GM23338 (cell line): ENCODE measurements around the gene C1QL4. TPM values are rescaled to one million over a fixed set of nuclear protein-coding genes. Genes with fewer than 3 reads are reported as not detected.

Source experiments
- ATAC-seq: fragments of 200-7000 bp; cut with Tn5 transposase; 3 replicates; pipeline ENCODE4 v1.9.1; 2020
- DNase-seq: peaks from one replicate; pipeline ENCODE4 v3.0.0-alpha.2; 2015; ENCODE audit warnings: low spot score
- H2AFZ ChIP-seq: fragments of 200-600 bp; sonication (generic); 2 replicates; pipeline ENCODE4 v1.8.0; 2016; ENCODE audit warnings: antibody characterized with exemption, mild to moderate bottlenecking, moderate library complexity
- H3F3A ChIP-seq: fragments of 200-600 bp; sonication (generic); replicated peaks from 2 replicates; pipeline ENCODE4 v1.8.0; 2017; ENCODE audit warnings: antibody characterized with exemption, mixed run types, low read depth
- H3K27ac ChIP-seq: fragments of 200-600 bp; sonication (generic); 2 replicates; pipeline ENCODE4 v1.6.1; 2016; ENCODE audit warnings: low read depth
- H3K27me3 ChIP-seq: fragments of 200-600 bp; sonication (generic); 2 replicates; pipeline ENCODE4 v1.8.0; 2016; ENCODE audit warnings: mild to moderate bottlenecking, mixed run types, moderate library complexity; ENCODE audit not compliant: insufficient read depth
- H3K36me3 ChIP-seq: fragments of 200-600 bp; sonication (generic); 2 replicates; pipeline ENCODE4 v1.8.0; 2016; ENCODE audit warnings: mild to moderate bottlenecking; ENCODE audit not compliant: insufficient read depth
- H3K4me1 ChIP-seq: fragments of 200-600 bp; sonication (generic); 2 replicates; pipeline ENCODE4 v1.8.0; 2016; ENCODE audit warnings: mild to moderate bottlenecking, moderate library complexity; ENCODE audit not compliant: insufficient read depth
- H3K4me2 ChIP-seq: fragments of 200-600 bp; sonication (generic); 2 replicates; pipeline ENCODE4 v1.7.1; 2017; ENCODE audit warnings: mixed run types
- H3K4me3 ChIP-seq: fragments of 200-600 bp; sonication (generic); 2 replicates; pipeline ENCODE4 v1.6.1; 2016; ENCODE audit warnings: mixed run types
- H3K79me2 ChIP-seq: fragments of 200-600 bp; sonication (generic); replicated peaks from 2 replicates; pipeline ENCODE4 v1.8.0; 2017; ENCODE audit warnings: mild to moderate bottlenecking; ENCODE audit not compliant: insufficient read depth
- H3K9me2 ChIP-seq: fragments of 200-600 bp; sonication (generic); 2 replicates; pipeline ENCODE4 v1.8.0; 2017; ENCODE audit not compliant: insufficient read depth
- H4K20me1 ChIP-seq: fragments of 200-600 bp; sonication (generic); replicated peaks from 2 replicates; pipeline ENCODE4 v1.8.0; 2017; ENCODE audit warnings: mild to moderate bottlenecking; ENCODE audit not compliant: insufficient read depth
- H3K27ac Mint-ChIP-seq: 2 replicates; pipeline ENCODE4 v1.8.0; 2020; ENCODE audit warnings: inconsistent platforms, mild to moderate bottlenecking, moderate library complexity, mixed read lengths
- H3K27me3 Mint-ChIP-seq: 3 replicates; pipeline ENCODE4 v1.8.0; 2022; ENCODE audit warnings: low read depth, mild to moderate bottlenecking, moderate library complexity, mixed read lengths, inconsistent platforms; ENCODE audit not compliant: insufficient read depth, poor library complexity
- H3K36me3 Mint-ChIP-seq: 3 replicates; pipeline ENCODE4 v1.8.0; 2021; ENCODE audit warnings: low read depth, mild to moderate bottlenecking, inconsistent platforms, moderate library complexity, mixed read lengths
- H3K4me1 Mint-ChIP-seq: 3 replicates; pipeline ENCODE4 v1.8.0; 2020; ENCODE audit warnings: mild to moderate bottlenecking, inconsistent platforms, mixed read lengths
- H3K4me3 Mint-ChIP-seq: 3 replicates; pipeline ENCODE4 v1.8.0; 2021; ENCODE audit warnings: moderate library complexity, mild to moderate bottlenecking, inconsistent platforms, mixed read lengths
- H3K9me3 Mint-ChIP-seq: 3 replicates; pipeline ENCODE4 v1.8.0; 2020; ENCODE audit warnings: moderate library complexity, mild to moderate bottlenecking, inconsistent platforms, mixed read lengths
- CREB1 ChIP-seq: fragments of 250-450 bp; sonication (Bioruptor Pico); IDR thresholded peaks from 2 replicates; pipeline ENCODE4 v1.5.0; 2020; ENCODE audit warnings: low read depth, mild to moderate bottlenecking, moderate library complexity
- POLR2AphosphoS5 ChIP-seq: IDR thresholded peaks from 2 replicates; pipeline ENCODE4 v1.6.1; 2016; ENCODE audit warnings: antibody characterized with exemption, low read depth
- STAT1 ChIP-seq: IDR thresholded peaks from one replicate; pipeline ENCODE4 v1.6.1; 2016; ENCODE audit warnings: antibody characterized with exemption; ENCODE audit not compliant: unreplicated experiment
- ZNF114 ChIP-seq: fragments of 250-450 bp; sonication (Bioruptor Pico); IDR thresholded peaks from 2 replicates; pipeline ENCODE4 v1.5.0; 2020; ENCODE audit warnings: mild to moderate bottlenecking, moderate library complexity
- polyA plus RNA-seq: library from polyadenylated mRNA; unstranded; fragments of >200 nt; fragmentation: Nextera tagmentation; extraction: Ambion mirVana; gene quantifications from 2 replicates; pipeline ENCODE4 v1.2.1, GENCODE V29; 2016
- total RNA-seq: library from RNA; depleted of rRNA; stranded (reverse); fragments of >200 nt; shearing (Covaris generic); gene quantifications from 2 replicates; pipeline ENCODE4 v1.2.3, GENCODE V29; 2014
- TF ChIP-seq, protein P1 (sequence below): IDR thresholded peaks from 2 replicates; pipeline ENCODE4 v1.6.1; 2016; ENCODE audit warnings: antibody characterized with exemption
- TF ChIP-seq, protein P2 (sequence below): fragments of 250-450 bp; sonication (Bioruptor Pico); IDR thresholded peaks from 2 replicates; pipeline ENCODE4 v1.5.0; 2020; ENCODE audit warnings: mild to moderate bottlenecking, moderate library complexity

C1QL4 gene
- total and polyA plus RNA-seq, 2 experiments from 2014 or later = not detected

DNA sequence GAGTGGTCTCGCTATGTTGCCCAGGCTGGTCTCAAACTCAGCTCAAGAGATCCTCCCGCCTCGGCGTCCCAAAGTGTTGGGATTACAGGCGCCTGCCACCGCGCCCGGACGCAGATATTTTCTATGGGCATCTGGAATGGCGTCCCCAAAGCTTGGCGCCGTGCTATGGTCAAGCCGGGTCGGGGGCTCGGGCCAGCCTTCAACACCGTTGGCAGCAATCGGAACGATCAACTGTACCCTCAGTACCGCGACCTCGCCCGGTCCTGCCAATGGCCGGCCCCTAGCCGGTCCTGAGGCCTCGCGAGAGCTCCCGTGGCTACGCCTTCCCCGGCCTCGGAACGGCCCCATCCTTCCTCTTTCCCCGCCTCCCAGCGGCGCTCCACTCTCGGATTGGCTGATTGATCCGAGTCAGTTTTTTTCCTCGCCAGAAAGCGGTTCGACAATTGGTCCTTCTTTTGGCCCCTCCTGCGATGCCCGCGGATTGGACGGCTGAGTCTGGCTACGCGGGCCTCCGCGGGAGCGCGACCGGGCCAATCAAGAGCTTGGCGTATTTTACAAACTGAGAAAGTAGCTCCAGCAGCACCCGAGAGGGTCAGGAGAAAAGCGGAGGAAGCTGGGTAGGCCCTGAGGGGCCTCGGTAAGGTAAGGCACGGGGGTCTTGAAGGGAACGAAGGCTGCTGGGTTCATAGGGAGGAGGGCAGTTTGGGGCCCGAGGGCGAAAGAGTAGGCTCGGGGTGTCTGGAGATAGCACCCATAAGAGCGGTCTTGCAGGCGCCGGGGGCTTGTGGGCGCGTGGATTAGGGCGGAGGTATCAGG is 14.1 kb downstream of the C1QL4 start, which contains the start of gene TROAP:
Gene TROAP, plus strand, starts transcription at position 548 of the 816 bp plus-strand sequence. CDS start 354 bp downstream, outside the sequence.
- Mint-ChIP-seq H3K4me3 (peak within 1 kb of the TSS; percentile 100), H3K36me3 (peaks cover 34% of the 10 kb centered on the region), H3K4me1 (peaks cover 11% of the 10 kb centered on the region), H3K9me3 (no peaks in the 10 kb centered on the region), H3K27ac (peak within 1 kb of the TSS; percentile 98), H3K27me3 (peaks cover 6% of the 10 kb centered on the region)
- Histone ChIP-seq H3K4me3 (peak within 1 kb of the TSS; percentile 66), H3K9me2 (no peaks in the 10 kb centered on the region), H3K79me2 (peaks cover 6% of the 10 kb centered on the region; the same call in 1 of the 2 replicates), H2AFZ (peak within 1 kb of the TSS; percentile 78), H3F3A (no peaks in the 10 kb centered on the region; the same call in 1 of the 2 replicates), H3K4me1 (peaks cover 11% of the 10 kb centered on the region; the same call in 1 of the 2 replicates), H3K36me3 (peaks cover 17% of the 10 kb centered on the region; the same call in 1 of the 2 replicates), H4K20me1 (no peaks in the 10 kb centered on the region), H3K4me2 (peak within 1 kb of the TSS; percentile 97), H3K27me3 (0 out of 2 replicates have a peak, but pooled peaks cover 9% of the 10 kb centered on the region), H3K27ac (no peak within 1 kb of the TSS)
- ATAC-seq = peak; percentile 98
- peak; percentile 81 for TF ChIP-seq CREB1 (CRISPR knock-in tag)
- TF ChIP-seq ZNF114 (CRISPR knock-in tag) = no peak
- no peak for TF ChIP-seq STAT1
- TF ChIP-seq POLR2AphosphoS5 = peak; percentile 87
- TF ChIP-seq, protein P1, sequence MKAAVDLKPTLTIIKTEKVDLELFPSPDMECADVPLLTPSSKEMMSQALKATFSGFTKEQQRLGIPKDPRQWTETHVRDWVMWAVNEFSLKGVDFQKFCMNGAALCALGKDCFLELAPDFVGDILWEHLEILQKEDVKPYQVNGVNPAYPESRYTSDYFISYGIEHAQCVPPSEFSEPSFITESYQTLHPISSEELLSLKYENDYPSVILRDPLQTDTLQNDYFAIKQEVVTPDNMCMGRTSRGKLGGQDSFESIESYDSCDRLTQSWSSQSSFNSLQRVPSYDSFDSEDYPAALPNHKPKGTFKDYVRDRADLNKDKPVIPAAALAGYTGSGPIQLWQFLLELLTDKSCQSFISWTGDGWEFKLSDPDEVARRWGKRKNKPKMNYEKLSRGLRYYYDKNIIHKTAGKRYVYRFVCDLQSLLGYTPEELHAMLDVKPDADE = 0 out of 2 replicates have a peak, but pooled peaks have one; percentile 30
- TF ChIP-seq, protein P2, sequence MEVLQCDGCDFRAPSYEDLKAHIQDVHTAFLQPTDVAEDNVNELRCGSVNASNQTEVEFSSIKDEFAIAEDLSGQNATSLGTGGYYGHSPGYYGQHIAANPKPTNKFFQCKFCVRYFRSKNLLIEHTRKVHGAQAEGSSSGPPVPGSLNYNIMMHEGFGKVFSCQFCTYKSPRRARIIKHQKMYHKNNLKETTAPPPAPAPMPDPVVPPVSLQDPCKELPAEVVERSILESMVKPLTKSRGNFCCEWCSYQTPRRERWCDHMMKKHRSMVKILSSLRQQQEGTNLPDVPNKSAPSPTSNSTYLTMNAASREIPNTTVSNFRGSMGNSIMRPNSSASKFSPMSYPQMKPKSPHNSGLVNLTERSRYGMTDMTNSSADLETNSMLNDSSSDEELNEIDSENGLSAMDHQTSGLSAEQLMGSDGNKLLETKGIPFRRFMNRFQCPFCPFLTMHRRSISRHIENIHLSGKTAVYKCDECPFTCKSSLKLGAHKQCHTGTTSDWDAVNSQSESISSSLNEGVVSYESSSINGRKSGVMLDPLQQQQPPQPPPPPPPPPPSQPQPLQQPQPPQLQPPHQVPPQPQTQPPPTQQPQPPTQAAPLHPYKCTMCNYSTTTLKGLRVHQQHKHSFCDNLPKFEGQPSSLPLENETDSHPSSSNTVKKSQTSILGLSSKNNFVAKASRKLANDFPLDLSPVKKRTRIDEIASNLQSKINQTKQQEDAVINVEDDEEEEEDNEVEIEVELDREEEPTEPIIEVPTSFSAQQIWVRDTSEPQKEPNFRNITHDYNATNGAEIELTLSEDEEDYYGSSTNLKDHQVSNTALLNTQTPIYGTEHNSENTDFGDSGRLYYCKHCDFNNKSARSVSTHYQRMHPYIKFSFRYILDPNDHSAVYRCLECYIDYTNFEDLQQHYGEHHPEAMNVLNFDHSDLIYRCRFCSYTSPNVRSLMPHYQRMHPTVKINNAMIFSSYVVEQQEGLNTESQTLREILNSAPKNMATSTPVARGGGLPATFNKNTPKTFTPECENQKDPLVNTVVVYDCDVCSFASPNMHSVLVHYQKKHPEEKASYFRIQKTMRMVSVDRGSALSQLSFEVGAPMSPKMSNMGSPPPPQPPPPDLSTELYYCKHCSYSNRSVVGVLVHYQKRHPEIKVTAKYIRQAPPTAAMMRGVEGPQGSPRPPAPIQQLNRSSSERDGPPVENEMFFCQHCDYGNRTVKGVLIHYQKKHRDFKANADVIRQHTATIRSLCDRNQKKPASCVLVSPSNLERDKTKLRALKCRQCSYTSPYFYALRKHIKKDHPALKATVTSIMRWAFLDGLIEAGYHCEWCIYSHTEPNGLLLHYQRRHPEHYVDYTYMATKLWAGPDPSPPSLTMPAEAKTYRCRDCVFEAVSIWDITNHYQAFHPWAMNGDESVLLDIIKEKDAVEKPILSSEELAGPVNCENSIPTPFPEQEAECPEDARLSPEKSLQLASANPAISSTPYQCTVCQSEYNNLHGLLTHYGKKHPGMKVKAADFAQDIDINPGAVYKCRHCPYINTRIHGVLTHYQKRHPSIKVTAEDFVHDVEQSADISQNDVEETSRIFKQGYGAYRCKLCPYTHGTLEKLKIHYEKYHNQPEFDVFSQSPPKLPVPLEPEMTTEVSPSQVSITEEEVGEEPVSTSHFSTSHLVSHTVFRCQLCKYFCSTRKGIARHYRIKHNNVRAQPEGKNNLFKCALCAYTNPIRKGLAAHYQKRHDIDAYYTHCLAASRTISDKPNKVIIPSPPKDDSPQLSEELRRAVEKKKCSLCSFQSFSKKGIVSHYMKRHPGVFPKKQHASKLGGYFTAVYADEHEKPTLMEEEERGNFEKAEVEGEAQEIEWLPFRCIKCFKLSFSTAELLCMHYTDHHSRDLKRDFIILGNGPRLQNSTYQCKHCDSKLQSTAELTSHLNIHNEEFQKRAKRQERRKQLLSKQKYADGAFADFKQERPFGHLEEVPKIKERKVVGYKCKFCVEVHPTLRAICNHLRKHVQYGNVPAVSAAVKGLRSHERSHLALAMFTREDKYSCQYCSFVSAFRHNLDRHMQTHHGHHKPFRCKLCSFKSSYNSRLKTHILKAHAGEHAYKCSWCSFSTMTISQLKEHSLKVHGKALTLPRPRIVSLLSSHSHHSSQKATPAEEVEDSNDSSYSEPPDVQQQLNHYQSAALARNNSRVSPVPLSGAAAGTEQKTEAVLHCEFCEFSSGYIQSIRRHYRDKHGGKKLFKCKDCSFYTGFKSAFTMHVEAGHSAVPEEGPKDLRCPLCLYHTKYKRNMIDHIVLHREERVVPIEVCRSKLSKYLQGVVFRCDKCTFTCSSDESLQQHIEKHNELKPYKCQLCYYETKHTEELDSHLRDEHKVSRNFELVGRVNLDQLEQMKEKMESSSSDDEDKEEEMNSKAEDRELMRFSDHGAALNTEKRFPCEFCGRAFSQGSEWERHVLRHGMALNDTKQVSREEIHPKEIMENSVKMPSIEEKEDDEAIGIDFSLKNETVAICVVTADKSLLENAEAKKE (CRISPR knock-in tag) = no peak
- peak; percentile 99 for DNase-seq
